Upper lobe of left lung (tissue), 6 donors: Measurements from ENCODE around the gene ATP2A3. TPM values are rescaled to one million over a fixed set of nuclear protein-coding genes. Genes with fewer than 3 reads are reported as not detected.

Experiments used
- ATAC-seq, 2 donors: fragments of 200-7000 bp; cut with Tn5 transposase; one replicate each; pipeline ENCODE4 v1.9.1; 2022; ENCODE audit warnings: mild to moderate bottlenecking in 2 of 2, moderate library complexity in 2 of 2; ENCODE audit not compliant: low FRiP score in 2 of 2
- DNase-seq, 2 donors: peaks; one replicate each; pipeline ENCODE4 v3.0.0-alpha.2; 2019 to 2020
- H3K27ac ChIP-seq, 4 donors: fragments of 200-600 bp; sonication (generic); one replicate each; pipeline ENCODE4 v1.5.1; 2016 to 2019
- H3K27me3 ChIP-seq, 4 donors: fragments of 200-600 bp; sonication (generic); one replicate each; pipeline ENCODE4 v1.5.1; 2017 to 2019
- H3K36me3 ChIP-seq, 4 donors: fragments of 200-600 bp; sonication (generic); one replicate each; pipeline ENCODE4 v1.5.1; 2016 to 2019
- H3K4me1 ChIP-seq, 4 donors: fragments of 200-600 bp; sonication (generic); one replicate each; pipeline ENCODE4 v1.5.1; 2018 to 2019
- H3K4me3 ChIP-seq, 4 donors: fragments of 200-600 bp; sonication (generic); one replicate each; pipeline ENCODE4 v1.5.1; 2017 to 2019; ENCODE audit warnings: mild to moderate bottlenecking in 2 of 4, moderate library complexity in 1 of 4
- H3K9me3 ChIP-seq, 4 donors: fragments of 200-600 bp; sonication (generic); one replicate each; pipeline ENCODE4 v1.5.1; 2018 to 2019
- CTCF ChIP-seq, 6 experiments: fragments of 450-650 bp in 4 of 6; fragments of 200-600 bp in 2 of 6; sonication (generic) in 2 of 6; IDR thresholded peaks; one replicate each; pipeline ENCODE4 v1.5.1; 2016 to 2019; ENCODE audit warnings: antibody characterized with exemption in 6 of 6
- EP300 ChIP-seq, 4 donors: sonication (generic); formaldehyde crosslinking; IDR thresholded peaks; one replicate each; pipeline ENCODE4 v1.5.1; 2017; ENCODE audit warnings: antibody characterized with exemption in 4 of 4, control low read depth in 2 of 4
- POLR2A ChIP-seq, 4 donors: fragments of 450-650 bp; IDR thresholded peaks; one replicate each; pipeline ENCODE4 v1.5.1; 2016 to 2017; ENCODE audit warnings: antibody characterized with exemption in 4 of 4, mild to moderate bottlenecking in 2 of 4
- POLR2AphosphoS5 ChIP-seq, 2 donors: sonication (generic); formaldehyde crosslinking; IDR thresholded peaks; one replicate each; pipeline ENCODE4 v1.5.1; 2017; ENCODE audit warnings: antibody characterized with exemption in 2 of 2
- WGBS, 2 donors: methylation state at CpG; one replicate each; pipeline ENCODE4 v1.1.5; 2017 to 2018; 5-methylcytosine and 5-hydroxymethylcytosine counted together
- total RNA-seq, 6 donors: library from RNA; depleted of rRNA in 4 of 6; stranded (reverse); fragments of >200 nt in 4 of 6; gene quantifications; one replicate each; pipeline versions ENCODE4 v1.1.0 to v1.2.1, GENCODE V29; 2016 to 2021
- donor health status: DM: no; HTN: no; CAD: no; lungs with moderate emphysema.
- donor health status: DM: no; HTN: yes; CAD: no; lungs with severe emphysema.

Gene ATP2A3
- total RNA-seq, 6 donors from 2014 or later: 27.9 to 82.8 (median 41.4) TPM

DNA sequence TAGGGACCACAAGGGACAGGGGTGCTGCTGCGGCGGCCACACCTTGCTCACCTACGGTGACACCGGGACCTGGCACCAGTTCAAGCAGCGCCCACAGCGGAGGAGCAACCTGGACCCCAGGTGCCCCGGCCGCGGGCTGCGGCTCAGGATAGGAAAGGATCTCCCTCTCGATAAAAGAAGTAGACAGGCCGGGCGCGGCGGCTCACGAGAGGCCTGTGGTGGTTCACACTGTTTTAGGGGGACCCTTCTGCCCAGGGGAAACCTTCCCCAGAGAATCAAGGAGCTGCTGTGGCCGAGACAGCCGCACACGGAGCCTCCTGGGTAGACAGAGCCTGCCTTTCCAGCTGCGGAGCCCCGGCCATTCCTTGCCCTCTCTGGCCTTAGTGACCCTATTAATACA is 17.9 kb upstream of the ATP2A3 start:
- no peaks in the 10 kb centered on the region for H3K36me3 ChIP-seq
- ATAC-seq (no peak), DNase-seq (peak in 1 of 2 donors; percentile 83)
- H3K9me3 ChIP-seq: no peaks in the 10 kb centered on the region
- H3K27ac ChIP-seq: no peak overlapping the region
- H3K27me3 ChIP-seq: no peaks in the 10 kb centered on the region
- 94% methylated on average over 17 to 20 of the region's 21 CpGs for WGBS, 2 donors
- TF ChIP-seq EP300 (IDR thresholded peaks at IDR 0.05): no peak
- TF ChIP-seq POLR2AphosphoS5 (IDR thresholded peaks at IDR 0.05): no peak
- H3K4me3 ChIP-seq: no peak overlapping the region
- peaks cover 43 to 72% (median 50%) of the 10 kb centered on the region in 4 donors for H3K4me1 ChIP-seq

- no peak for ATAC-seq
- no peak overlapping the region for H3K4me3 ChIP-seq
- H3K27ac ChIP-seq: peak overlapping the region in 1 of 4 donors; percentile 72
- TF ChIP-seq EP300 (IDR thresholded peaks at IDR 0.05): no peak
- TF ChIP-seq POLR2AphosphoS5 (IDR thresholded peaks at IDR 0.05): no peak
- no peak for TF ChIP-seq CTCF (IDR thresholded peaks at IDR 0.05)
- no peak for TF ChIP-seq POLR2A (IDR thresholded peaks at IDR 0.05)
- DNase-seq: peak in 1 of 2 donors; percentile 72
- 90 to 92% methylated on average over 23 of the region's 23 CpGs for whole genome bisulfite sequencing, 2 donors
- H3K27me3 ChIP-seq: no peaks in the 10 kb centered on the region
- peaks cover 44 to 77% (median 54%) of the 10 kb centered on the region in 4 donors for H3K4me1 ChIP-seq
- H3K9me3 ChIP-seq: no peaks in the 10 kb centered on the region
- no peaks in the 10 kb centered on the region for H3K36me3 ChIP-seq
Observed at GRCh38 chr17:3981455-3981854, 17.2 kb upstream of the ATP2A3 start.

GRCh38 chr17:3980381-3981014 is 16.3 kb upstream of the ATP2A3 start:
- WGBS, 2 donors: 77 to 93% methylated on average over 8 to 19 of the region's 19 CpGs
- Histone ChIP-seq H3K4me3 (no peak overlapping the region), H3K27me3 (no peaks in the 10 kb centered on the region), H3K9me3 (no peaks in the 10 kb centered on the region), H3K27ac (peak overlapping the region in 2 of 4 donors; percentile 0 to 72), H3K36me3 (no peaks in the 10 kb centered on the region), H3K4me1 (peaks cover 47 to 76% (median 55%) of the 10 kb centered on the region in 4 donors)
- no peak for ATAC-seq
- TF ChIP-seq POLR2AphosphoS5 (IDR thresholded peaks at IDR 0.05) (no peak), EP300 (IDR thresholded peaks at IDR 0.05) (no peak), POLR2A (IDR thresholded peaks at IDR 0.05) (no peak), CTCF (IDR thresholded peaks at IDR 0.05) (no peak)
- no peak for DNase-seq

- Histone ChIP-seq H3K27ac (peak overlapping the region in 3 of 4 donors; percentile 48 to 72 (median 49)), H3K9me3 (peaks cover 0 to 6% (median 3%) of the 10 kb centered on the region in 4 donors), H3K4me1 (peaks cover 46 to 73% (median 48%) of the 10 kb centered on the region in 4 donors), H3K27me3 (no peaks in the 10 kb centered on the region), H3K4me3 (no peak overlapping the region), H3K36me3 (no peaks in the 10 kb centered on the region)
- ATAC-seq: no peak
- no peak for DNase-seq
- no peak for TF ChIP-seq POLR2A (IDR thresholded peaks at IDR 0.05)
- TF ChIP-seq POLR2AphosphoS5 (IDR thresholded peaks at IDR 0.05): no peak
- no peak for TF ChIP-seq EP300 (IDR thresholded peaks at IDR 0.05)
- no peak for TF ChIP-seq CTCF (IDR thresholded peaks at IDR 0.05)
- 96 to 100% methylated on average over 2 to 4 of the region's 4 CpGs for WGBS, 2 donors
Observed at GRCh38 chr17:3979290-3979611, 15.0 kb upstream of the ATP2A3 start.

GRCh38 chr17:3978421-3979289 is 14.4 kb upstream of the ATP2A3 start:
- Histone ChIP-seq H3K9me3 (peaks cover 0 to 6% (median 3%) of the 10 kb centered on the region in 4 donors), H3K4me3 (no peak overlapping the region), H3K36me3 (no peaks in the 10 kb centered on the region), H3K4me1 (peaks cover 42 to 73% (median 45%) of the 10 kb centered on the region in 4 donors), H3K27ac (peak overlapping the region; percentile 21 to 80 (median 72)), H3K27me3 (no peaks in the 10 kb centered on the region)
- WGBS, 2 donors: 79 to 81% methylated on average over 6 of the region's 6 CpGs
- no peak for TF ChIP-seq POLR2A (IDR thresholded peaks at IDR 0.05)
- peak in 1 of 2 donors; percentile 41 for TF ChIP-seq POLR2AphosphoS5 (IDR thresholded peaks at IDR 0.05)
- TF ChIP-seq CTCF (IDR thresholded peaks at IDR 0.05): no peak
- no peak for TF ChIP-seq EP300 (IDR thresholded peaks at IDR 0.05)
- ATAC-seq (no peak), DNase-seq (no peak)
